ENCODE data around the gene DROSHA.

GRCh38 chr5:31504529-31504928 is 27.4 kb downstream of the DROSHA start:
- TF ChIP-seq CTCF (IDR thresholded peaks at IDR 0.05 in 8 of 11, conservative IDR thresholded peaks at IDR 0.05 in 3 of 11) (no peak), POLR2A (IDR thresholded peaks at IDR 0.05) (no peak), POLR2AphosphoS5 (IDR thresholded peaks at IDR 0.05) (no peak)
